Smooth muscle cell (in vitro differentiated cells): ENCODE results near the gene PXYLP1. TPM values are rescaled to one million over a fixed set of nuclear protein-coding genes. Genes with fewer than 3 reads are reported as not detected.

Experiments used
- DNase-seq: peaks from one replicate; lab custom pipeline; 2025; ENCODE audit not compliant: unreplicated experiment; lab: John Stamatoyannopoulos, UW
- H2AFZ ChIP-seq: fragments of 200-600 bp; sonication (generic); 2 replicates; pipeline ENCODE4 v1.6.0; 2016; ENCODE audit warnings: antibody characterized with exemption, low read depth, mild to moderate bottlenecking
- H3F3A ChIP-seq: fragments of 200-600 bp; sonication (generic); 2 replicates; pipeline ENCODE4 v1.6.0; 2017; ENCODE audit warnings: antibody characterized with exemption, low read depth
- H3K27ac ChIP-seq: fragments of 200-600 bp; sonication (generic); 2 replicates; pipeline ENCODE4 v1.5.1; 2016; ENCODE audit warnings: low read depth, mild to moderate bottlenecking
- H3K27me3 ChIP-seq: fragments of 200-600 bp; sonication (generic); 2 replicates; pipeline ENCODE4 v1.6.1; 2016; ENCODE audit warnings: low read depth, mild to moderate bottlenecking
- H3K36me3 ChIP-seq: fragments of 200-600 bp; sonication (generic); 2 replicates; pipeline ENCODE4 v1.5.1; 2016; ENCODE audit warnings: low read depth
- H3K4me1 ChIP-seq: fragments of 200-600 bp; sonication (generic); 2 replicates; pipeline ENCODE4 v1.5.1; 2016; ENCODE audit warnings: low read depth
- H3K4me2 ChIP-seq: fragments of 200-600 bp; sonication (generic); 2 replicates; pipeline ENCODE4 v1.6.0; 2016; ENCODE audit warnings: mild to moderate bottlenecking
- H3K4me3 ChIP-seq: fragments of 200-600 bp; sonication (generic); 2 replicates; pipeline ENCODE4 v1.5.1; 2016; ENCODE audit warnings: mild to moderate bottlenecking
- H3K79me2 ChIP-seq: fragments of 200-600 bp; sonication (generic); 2 replicates; pipeline ENCODE4 v1.6.0; 2016; ENCODE audit warnings: low read depth, mild to moderate bottlenecking
- H3K9ac ChIP-seq: fragments of 200-600 bp; sonication (generic); 2 replicates; pipeline ENCODE4 v1.6.0; 2016; ENCODE audit warnings: low read depth
- H3K9me3 ChIP-seq: fragments of 200-600 bp; sonication (generic); replicated peaks from 2 replicates; pipeline ENCODE4 v1.5.1; 2016; ENCODE audit warnings: low read depth
- H4K20me1 ChIP-seq: fragments of 200-600 bp; sonication (generic); 2 replicates; pipeline ENCODE4 v1.6.0; 2016; ENCODE audit warnings: low read depth
- CTCF ChIP-seq: fragments of 200-600 bp; sonication (generic); IDR thresholded peaks from 2 replicates; pipeline ENCODE4 v1.5.1; 2017; ENCODE audit warnings: borderline replicate concordance, mild to moderate bottlenecking, antibody characterized with exemption; ENCODE audit not compliant: insufficient read depth, poor library complexity, severe bottlenecking
- WGBS: methylation state at CpG from one replicate; pipeline ENCODE4 v1.1.7; 2016; ENCODE audit warnings: low lambda C conversion rate; 5-methylcytosine and 5-hydroxymethylcytosine counted together
- polyA plus RNA-seq: library from polyadenylated mRNA; unstranded; fragments of >200 nt; fragmentation: Nextera tagmentation; extraction: Ambion mirVana; gene quantifications from 2 replicates; pipeline ENCODE4 v1.2.1, GENCODE V29; 2016
- total RNA-seq: library from RNA; depleted of rRNA; stranded (reverse); fragments of >200 nt; gene quantifications from 2 replicates; pipeline ENCODE4 v1.2.3, GENCODE V29; 2014

The PXYLP1 gene
- total and polyA plus RNA-seq, 2 experiments from 2014 or later = 3.3 to 5.6 TPM

DNA sequence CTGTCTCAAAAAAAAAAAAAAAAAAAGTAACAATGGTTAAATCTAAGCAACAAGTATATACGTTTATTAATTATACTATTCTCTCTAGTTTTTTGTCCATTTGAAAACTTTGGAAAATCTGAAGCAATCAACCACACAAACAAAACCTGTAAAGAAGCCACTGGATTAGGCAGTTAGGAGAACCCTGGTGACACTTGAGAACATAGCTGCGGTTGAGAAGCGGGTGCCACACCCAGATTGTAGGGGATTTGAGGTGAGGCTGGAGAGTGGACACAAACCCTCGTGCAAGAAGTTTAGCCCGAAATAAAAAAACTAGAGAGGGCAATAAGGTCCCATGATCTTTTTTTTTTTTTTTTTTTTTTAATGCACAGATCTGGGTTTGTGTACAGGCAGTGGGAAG, 110.8 kb downstream of the PXYLP1 start:
- H3K4me3 ChIP-seq = no peak overlapping the region
- no peak overlapping the region for H3K9ac ChIP-seq
- no peaks in the 10 kb centered on the region for H3K79me2 ChIP-seq
- no peak overlapping the region for H3K27ac ChIP-seq
- no peak overlapping the region for H3K4me2 ChIP-seq
- no peaks in the 10 kb centered on the region for H3F3A ChIP-seq
- no peaks in the 10 kb centered on the region for H3K9me3 ChIP-seq
- H3K4me1 ChIP-seq = no peaks in the 10 kb centered on the region
- no peaks in the 10 kb centered on the region for H3K36me3 ChIP-seq
- H3K27me3 ChIP-seq = no peaks in the 10 kb centered on the region
- TF ChIP-seq CTCF = no peak
- WGBS = 90% methylated on average over 5 of the region's 5 CpGs
- H4K20me1 ChIP-seq = no peaks in the 10 kb centered on the region
- H2AFZ ChIP-seq = no peak overlapping the region
- DNase-seq = no peak

DNA sequence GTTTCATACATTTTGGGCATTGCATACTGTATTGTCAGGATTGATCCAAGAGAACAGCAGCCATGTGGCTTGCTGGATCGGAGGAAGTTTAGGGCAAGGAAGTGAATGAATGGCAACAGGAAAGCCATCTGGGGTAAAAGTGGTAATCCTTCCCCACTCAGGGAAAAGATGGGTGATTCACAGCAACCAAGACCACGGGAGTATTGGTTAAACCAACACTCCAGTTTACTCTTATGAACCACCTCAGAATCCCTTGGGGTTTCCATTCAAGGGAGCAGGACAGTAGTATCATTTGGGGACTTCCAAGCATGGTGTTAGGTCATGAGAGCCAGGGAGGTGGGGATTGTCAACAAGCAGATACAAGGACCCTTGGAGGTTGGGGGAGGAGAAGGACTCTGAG, 111.5 kb downstream of the PXYLP1 start:
- H3F3A ChIP-seq = no peaks in the 10 kb centered on the region
- H3K27me3 ChIP-seq = no peaks in the 10 kb centered on the region
- H3K27ac ChIP-seq = no peak overlapping the region
- H3K36me3 ChIP-seq = no peaks in the 10 kb centered on the region
- no peak overlapping the region for H3K4me2 ChIP-seq
- no peak for TF ChIP-seq CTCF
- H3K4me3 ChIP-seq = no peak overlapping the region
- H2AFZ ChIP-seq = no peak overlapping the region
- no peaks in the 10 kb centered on the region for H3K9me3 ChIP-seq
- no peak overlapping the region for H3K9ac ChIP-seq
- no peak for DNase-seq
- no peaks in the 10 kb centered on the region for H3K4me1 ChIP-seq
- H3K79me2 ChIP-seq = no peaks in the 10 kb centered on the region
- no peaks in the 10 kb centered on the region for H4K20me1 ChIP-seq
- WGBS = 82% methylated on average over 2 of the region's 2 CpGs

DNA sequence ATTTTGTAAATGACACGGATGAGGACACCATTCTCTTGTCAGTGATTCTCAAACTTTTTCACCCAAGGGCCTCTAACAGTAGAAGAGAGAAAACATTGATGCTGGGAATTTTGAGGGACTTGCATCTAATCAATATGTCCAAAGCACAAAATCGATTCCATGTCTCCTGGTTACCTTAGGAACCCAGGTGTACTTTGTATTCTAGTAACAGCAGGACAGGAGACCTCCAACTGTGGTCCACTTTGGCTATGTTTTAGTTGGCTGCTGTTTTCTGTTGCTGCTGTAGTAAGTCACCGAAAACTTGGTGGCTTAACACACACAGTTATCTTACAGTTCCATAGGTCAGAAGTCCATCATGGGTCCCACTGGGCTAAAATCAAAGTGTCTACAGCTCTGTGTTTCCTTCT, 112.2 kb downstream of the PXYLP1 start:
- Histone ChIP-seq H3K9me3 (no peaks in the 10 kb centered on the region), H3K4me1 (no peaks in the 10 kb centered on the region), H3K9ac (no peak overlapping the region), H4K20me1 (no peaks in the 10 kb centered on the region), H3F3A (no peaks in the 10 kb centered on the region), H3K79me2 (no peaks in the 10 kb centered on the region), H3K4me2 (no peak overlapping the region), H3K36me3 (no peaks in the 10 kb centered on the region), H3K4me3 (no peak overlapping the region), H3K27ac (no peak overlapping the region), H3K27me3 (no peaks in the 10 kb centered on the region), H2AFZ (no peak overlapping the region)
- DNase-seq = no peak
- 83% methylated on average over 3 of the region's 3 CpGs for WGBS
- no peak for TF ChIP-seq CTCF

Other genes with a start within 250 kb of the PXYLP1 start
- 0.81 and 3.9 TPM in 2 replicates for gene SPSB4, start 180.5 kb upstream of the PXYLP1 start, total RNA-seq
- gene SPSB4, start 180.5 kb upstream of the PXYLP1 start, polyA plus RNA-seq = 0.93 and 1.8 TPM in 2 replicates
- gene ZBTB38, start 136.7 kb downstream of the PXYLP1 start, total RNA-seq = 68.0 and 108 TPM in 2 replicates
- gene ZBTB38, start 136.7 kb downstream of the PXYLP1 start, polyA plus RNA-seq = 21.7 and 22.2 TPM in 2 replicates